Measurements from ENCODE around the gene MED7. TPM values are rescaled to one million over a fixed set of nuclear protein-coding genes. Genes with fewer than 3 reads are reported as not detected.

Gene MED7
- total RNA-seq, 1 donor from 2014 or later, result 18.2 TPM

GRCh38 chr5:157184117-157184670 is 41.5 kb upstream of the MED7 start:
- H3K4me3 Mint-ChIP-seq (ENCODE audit: low read depth), result no peak overlapping the region
- H3K4me1 Mint-ChIP-seq (ENCODE audit: low read depth), result no peaks in the 10 kb centered on the region
- no peak overlapping the region for H3K27ac Mint-ChIP-seq
- H3K9me3 Mint-ChIP-seq (ENCODE audit: low read depth), result no peaks in the 10 kb centered on the region
- DNase-seq (ENCODE audit: low spot score, unreplicated experiment), result no peak
- no peak for TF ChIP-seq CTCF (IDR thresholded peaks at IDR 0.05; ENCODE audit: unreplicated experiment)
- H3K36me3 Mint-ChIP-seq (ENCODE audit: insufficient read depth), result no peaks in the 10 kb centered on the region
- H3K27me3 Mint-ChIP-seq, result peaks cover 13% of the 10 kb centered on the region

GRCh38 chr5:157182143-157182757 is 39.6 kb upstream of the MED7 start:
- H3K36me3 Mint-ChIP-seq (ENCODE audit: insufficient read depth), result no peaks in the 10 kb centered on the region
- DNase-seq (ENCODE audit: low spot score, unreplicated experiment), result no peak

GRCh38 chr5:157180374-157181264 is 38.0 kb upstream of the MED7 start, which contains the start of gene ITK:
Gene ITK (plus strand): TSS chr5:157180840. CDS start chr5:157180978, 138 bp downstream.
- Mint-ChIP-seq H3K27ac (no peak within 1 kb of the TSS), H3K9me3 (ENCODE audit: low read depth) (no peaks in the 10 kb centered on the region), H3K4me1 (ENCODE audit: low read depth) (no peaks in the 10 kb centered on the region), H3K4me3 (ENCODE audit: low read depth) (no peak within 1 kb of the TSS), H3K27me3 (peaks cover 11% of the 10 kb centered on the region), H3K36me3 (ENCODE audit: insufficient read depth) (no peaks in the 10 kb centered on the region)
- DNase-seq (ENCODE audit: low spot score, unreplicated experiment), result no peak
- no peak for TF ChIP-seq CTCF (IDR thresholded peaks at IDR 0.05; ENCODE audit: unreplicated experiment)

More at GRCh38 chr5:157182143-157182757, 39.6 kb upstream of the MED7 start:
- H3K4me3 Mint-ChIP-seq (ENCODE audit: low read depth), result no peak overlapping the region
- H3K4me1 Mint-ChIP-seq (ENCODE audit: low read depth), result no peaks in the 10 kb centered on the region
- peaks cover 17% of the 10 kb centered on the region for H3K27me3 Mint-ChIP-seq
- no peak for TF ChIP-seq CTCF (IDR thresholded peaks at IDR 0.05; ENCODE audit: unreplicated experiment)
- no peak overlapping the region for H3K27ac Mint-ChIP-seq
- no peaks in the 10 kb centered on the region for H3K9me3 Mint-ChIP-seq (ENCODE audit: low read depth)

GRCh38 chr5:157178966-157179365 is 36.3 kb upstream of the MED7 start:
- H3K27ac Mint-ChIP-seq, result no peak overlapping the region
- peaks cover 11% of the 10 kb centered on the region for H3K27me3 Mint-ChIP-seq
- no peak for DNase-seq (ENCODE audit: low spot score, unreplicated experiment)
- no peaks in the 10 kb centered on the region for H3K4me1 Mint-ChIP-seq (ENCODE audit: low read depth)
- TF ChIP-seq CTCF (IDR thresholded peaks at IDR 0.05; ENCODE audit: unreplicated experiment), result no peak
- no peaks in the 10 kb centered on the region for H3K36me3 Mint-ChIP-seq (ENCODE audit: insufficient read depth)
- no peak overlapping the region for H3K4me3 Mint-ChIP-seq (ENCODE audit: low read depth)
- H3K9me3 Mint-ChIP-seq (ENCODE audit: low read depth), result no peaks in the 10 kb centered on the region

GRCh38 chr5:157177953-157178352 is 35.3 kb upstream of the MED7 start:
- H3K9me3 Mint-ChIP-seq (ENCODE audit: low read depth), result no peaks in the 10 kb centered on the region
- DNase-seq (ENCODE audit: low spot score, unreplicated experiment), result no peak
- H3K27me3 Mint-ChIP-seq, result peaks cover 11% of the 10 kb centered on the region
- H3K4me1 Mint-ChIP-seq (ENCODE audit: low read depth), result no peaks in the 10 kb centered on the region
- H3K27ac Mint-ChIP-seq, result no peak overlapping the region
- no peaks in the 10 kb centered on the region for H3K36me3 Mint-ChIP-seq (ENCODE audit: insufficient read depth)
- TF ChIP-seq CTCF (IDR thresholded peaks at IDR 0.05; ENCODE audit: unreplicated experiment), result no peak
- no peak overlapping the region for H3K4me3 Mint-ChIP-seq (ENCODE audit: low read depth)

All from progenitor cell of endocrine pancreas (in vitro differentiated cells).